ENCODE data around the gene PBX1. TPM values are rescaled to one million over a fixed set of nuclear protein-coding genes. Genes with fewer than 3 reads are reported as not detected.

Gene PBX1
- total RNA-seq, 1 donor from 2014 or later, result 44.2 TPM

GRCh38 chr1:164687777-164688176, 128.8 kb downstream of the PBX1 start:
- Mint-ChIP-seq H3K27ac (ENCODE audit: unreplicated experiment) (no peak overlapping the region), H3K36me3 (ENCODE audit: low read depth, unreplicated experiment) (peaks cover 3% of the 10 kb centered on the region), H3K4me3 (ENCODE audit: unreplicated experiment) (no peak overlapping the region), H3K4me1 (ENCODE audit: unreplicated experiment) (peaks cover 26% of the 10 kb centered on the region), H3K27me3 (ENCODE audit: unreplicated experiment) (peaks cover 3% of the 10 kb centered on the region), H3K9me3 (ENCODE audit: unreplicated experiment) (no peaks in the 10 kb centered on the region)
- DNase-seq (ENCODE audit: low spot score), result no peak
- TF ChIP-seq CTCF (IDR thresholded peaks at IDR 0.05; ENCODE audit: unreplicated experiment), result no peak

GRCh38 chr1:164688791-164689190, 129.8 kb downstream of the PBX1 start:
- H3K4me1 Mint-ChIP-seq (ENCODE audit: unreplicated experiment), result peaks cover 26% of the 10 kb centered on the region
- H3K27ac Mint-ChIP-seq (ENCODE audit: unreplicated experiment), result no peak overlapping the region
- no peak overlapping the region for H3K4me3 Mint-ChIP-seq (ENCODE audit: unreplicated experiment)
- no peaks in the 10 kb centered on the region for H3K9me3 Mint-ChIP-seq (ENCODE audit: unreplicated experiment)
- TF ChIP-seq CTCF (IDR thresholded peaks at IDR 0.05; ENCODE audit: unreplicated experiment), result no peak
- peaks cover 3% of the 10 kb centered on the region for H3K36me3 Mint-ChIP-seq (ENCODE audit: low read depth, unreplicated experiment)
- peaks cover 3% of the 10 kb centered on the region for H3K27me3 Mint-ChIP-seq (ENCODE audit: unreplicated experiment)
- no peak for DNase-seq (ENCODE audit: low spot score)

- peaks cover 3% of the 10 kb centered on the region for H3K27me3 Mint-ChIP-seq (ENCODE audit: unreplicated experiment)
- no peak overlapping the region for H3K4me3 Mint-ChIP-seq (ENCODE audit: unreplicated experiment)
- TF ChIP-seq CTCF (IDR thresholded peaks at IDR 0.05; ENCODE audit: unreplicated experiment), result no peak
- H3K9me3 Mint-ChIP-seq (ENCODE audit: unreplicated experiment), result no peaks in the 10 kb centered on the region
- peaks cover 21% of the 10 kb centered on the region for H3K4me1 Mint-ChIP-seq (ENCODE audit: unreplicated experiment)
- H3K27ac Mint-ChIP-seq (ENCODE audit: unreplicated experiment), result no peak overlapping the region
- DNase-seq (ENCODE audit: low spot score), result no peak
- peaks cover 3% of the 10 kb centered on the region for H3K36me3 Mint-ChIP-seq (ENCODE audit: low read depth, unreplicated experiment)
Observed at GRCh38 chr1:164689672-164690511, 130.9 kb downstream of the PBX1 start.

GRCh38 chr1:164692420-164692819, 133.4 kb downstream of the PBX1 start:
- Mint-ChIP-seq H3K27me3 (ENCODE audit: unreplicated experiment) (peaks cover 3% of the 10 kb centered on the region), H3K27ac (ENCODE audit: unreplicated experiment) (no peak overlapping the region), H3K36me3 (ENCODE audit: low read depth, unreplicated experiment) (no peaks in the 10 kb centered on the region), H3K4me1 (ENCODE audit: unreplicated experiment) (peaks cover 7% of the 10 kb centered on the region), H3K4me3 (ENCODE audit: unreplicated experiment) (no peak overlapping the region), H3K9me3 (ENCODE audit: unreplicated experiment) (no peaks in the 10 kb centered on the region)
- no peak for TF ChIP-seq CTCF (IDR thresholded peaks at IDR 0.05; ENCODE audit: unreplicated experiment)
- DNase-seq (ENCODE audit: low spot score), result no peak
